NK-92 treated with Interleukin-12 subunit alpha and Interleukin-12 subunit beta, amount 100 ng/mL, for 24 hours (cell line): ENCODE results near the gene SLK.

Experiments used
- DNase-seq: peaks from one replicate; lab custom pipeline; 2025; lab: John Stamatoyannopoulos, UW

The SLK gene

GRCh38 chr10:104053201-104053600 lies 86.3 kb downstream of the SLK start:
- DNase-seq = no peak

GRCh38 chr10:104054430-104054829 lies 87.5 kb downstream of the SLK start:
- DNase-seq = no peak

- no peak for DNase-seq
These were observed 89.8 kb downstream of the SLK start for GRCh38 chr10:104056619-104057273.

- DNase-seq = no peak
These were observed 90.8 kb downstream of the SLK start for GRCh38 chr10:104057717-104058116.

GRCh38 chr10:104059364-104059763 lies 92.4 kb downstream of the SLK start:
- DNase-seq = no peak

- DNase-seq = no peak
These were observed 94.3 kb downstream of the SLK start for GRCh38 chr10:104061196-104061595.

GRCh38 chr10:104065748-104066147 lies 98.8 kb downstream of the SLK start:
- DNase-seq = no peak

- no peak for DNase-seq
These were observed 100.0 kb downstream of the SLK start for GRCh38 chr10:104066945-104067344.

GRCh38 chr10:104067525-104067924 lies 100.6 kb downstream of the SLK start:
- no peak for DNase-seq

- no peak for DNase-seq
These were observed 102.7 kb downstream of the SLK start for GRCh38 chr10:104069613-104070012.

GRCh38 chr10:104072786-104073185 lies 105.8 kb downstream of the SLK start:
- DNase-seq = no peak

- DNase-seq = no peak
These were observed 107.6 kb downstream of the SLK start for GRCh38 chr10:104074505-104074904.

GRCh38 chr10:104076743-104077160 lies 109.8 kb downstream of the SLK start:
- DNase-seq = no peak

- DNase-seq = no peak
These were observed 110.3 kb downstream of the SLK start for GRCh38 chr10:104077247-104077646.

- DNase-seq = no peak
These were observed 110.8 kb downstream of the SLK start for GRCh38 chr10:104077663-104078151.
